HepG2 (cell line): ENCODE data around the gene ASTE1. TPM values are rescaled to one million over a fixed set of nuclear protein-coding genes. Genes with fewer than 3 reads are reported as not detected.
A peak's percentile ranks its signal among the peaks of the same experiment; 100 is the strongest.

Experiments
- ATAC-seq: fragments of 200-7000 bp; cut with Tn5 transposase; 3 replicates; pipeline ENCODE4 v1.9.1; 2020; ENCODE audit warnings: mild to moderate bottlenecking, moderate library complexity
- BruUV-seq: library from RNA; stranded (reverse); fragments of 400-500 nt; replicated peaks from 2 replicates; lab custom pipeline; 2021; lab: Mats Ljungman, UMichigan
- CTCF ChIA-PET: fragments of 300-600 bp; formaldehyde crosslinking; extraction: SDS; loops from one replicate; lab custom pipeline; 2021; ENCODE audit warnings: low total read pairs, inconsistent platforms, low intra/inter-chr PET ratio; lab: Yijun Ruan, JAX
- POLR2A ChIA-PET: fragments of 350-600 bp; sonication (Branson Sonifier 250); formaldehyde crosslinking; loops from one replicate; lab custom pipeline; 2020; ENCODE audit warnings: antibody characterized with exemption, inconsistent platforms; lab: Yijun Ruan, JAX
- DNase-seq: peaks from one replicate; pipeline ENCODE4 v3.0.0-alpha.2; 2015; ENCODE audit warnings: low spot score
- FAIRE-seq: peaks from 3 replicates; lab custom pipeline; 2011; peaks lifted over from hg19 to GRCh38; lab: Jason Lieb, UNC
- H2AFZ ChIP-seq: one replicate; pipeline ENCODE4 v1.6.1; 2011; ENCODE audit warnings: low read length, inconsistent platforms
- H3K27ac ChIP-seq: fragments of 300-600 bp; 3 replicates; pipeline ENCODE4 v1.8.0; 2011; ENCODE audit warnings: mixed run types, mild to moderate bottlenecking, mixed read lengths, low read length, inconsistent platforms; ENCODE audit not compliant: insufficient read depth; ENCODE audit errors: extremely low read length
- H3K27me3 ChIP-seq, 2 experiments: fragments of 200-600 bp in 1 of 2; 2 replicates in 1 of 2; 3 replicates in 1 of 2; pipeline versions ENCODE4 v1.6.0 to v1.8.0; 2011; ENCODE audit warnings: low read length in 2 of 2, mild to moderate bottlenecking in 2 of 2, moderate library complexity in 2 of 2, inconsistent platforms in 1 of 2; ENCODE audit not compliant: insufficient read depth in 2 of 2, control insufficient read depth in 1 of 2
- H3K36me3 ChIP-seq, 2 experiments: fragments of 200-600 bp in 1 of 2; replicated peaks in 1 of 2; 2 replicates in 1 of 2; 3 replicates in 1 of 2; pipeline versions ENCODE4 v1.5.1 to v1.8.0; 2011; ENCODE audit warnings: low read length in 2 of 2, inconsistent platforms in 1 of 2; ENCODE audit not compliant: insufficient read depth in 2 of 2, control insufficient read depth in 1 of 2
- H3K4me1 ChIP-seq: 2 replicates; pipeline ENCODE4 v1.5.1; 2012; ENCODE audit warnings: low read length, inconsistent platforms; ENCODE audit not compliant: insufficient read depth
- H3K4me2 ChIP-seq: 2 replicates; pipeline ENCODE4 v1.6.0; 2011; ENCODE audit warnings: low read depth, low read length, inconsistent platforms
- H3K4me3 ChIP-seq, 3 experiments: fragments of 200-600 bp in 1 of 3; sonication (generic), shearing (Covaris generic) in 1 of 3; replicated peaks in 1 of 3; 2 replicates each; pipeline ENCODE4 v1.5.1; 2011 to 2016; ENCODE audit warnings: low read length in 3 of 3, inconsistent platforms in 2 of 3, low read depth in 2 of 3, mild to moderate bottlenecking in 2 of 3, control low read depth in 1 of 3, mixed read lengths in 1 of 3; ENCODE audit not compliant: insufficient read depth in 1 of 3
- H3K79me2 ChIP-seq: one replicate; pipeline ENCODE4 v1.6.1; 2011; ENCODE audit warnings: low read length, inconsistent platforms; ENCODE audit not compliant: insufficient read depth
- H3K9ac ChIP-seq: 2 replicates; pipeline ENCODE4 v1.6.0; 2011; ENCODE audit warnings: mild to moderate bottlenecking, low read depth, low read length, inconsistent platforms; ENCODE audit not compliant: insufficient read depth
- H3K9me3 ChIP-seq: 2 replicates; pipeline ENCODE4 v1.5.1; 2012; ENCODE audit warnings: mild to moderate bottlenecking, low read length
- H4K20me1 ChIP-seq: 2 replicates; pipeline ENCODE4 v1.6.0; 2011; ENCODE audit warnings: inconsistent platforms, mild to moderate bottlenecking, low read length, moderate library complexity; ENCODE audit not compliant: insufficient read depth
- ATF7 ChIP-seq, 2 experiments: fragments of 450-650 bp in 1 of 2; sonication (generic) in 1 of 2; formaldehyde crosslinking in 1 of 2; IDR thresholded peaks; 2 replicates each; pipeline versions ENCODE4 v1.4.0 to v1.6.1; 2016 to 2020; ENCODE audit warnings: antibody characterized with exemption in 1 of 2, mild to moderate bottlenecking in 1 of 2, missing genetic modification reagents in 1 of 2
- CEBPB ChIP-seq: IDR thresholded peaks from 2 replicates; pipeline ENCODE4 v1.6.1; 2011; ENCODE audit warnings: low read depth, low read length, improper control_type of control experiment, borderline replicate concordance
- EED ChIP-seq: sonication (generic); formaldehyde crosslinking; IDR thresholded peaks from 2 replicates; pipeline ENCODE4 v1.5.0; 2020; ENCODE audit warnings: mild to moderate bottlenecking, missing genetic modification reagents
- SNAPC2 ChIP-seq: sonication (generic); formaldehyde crosslinking; IDR thresholded peaks from 2 replicates; pipeline ENCODE4 v1.8.1; 2022; ENCODE audit warnings: mild to moderate bottlenecking, missing genetic modification reagents
- THYN1 ChIP-seq: sonication (generic); formaldehyde crosslinking; IDR thresholded peaks from 2 replicates; pipeline ENCODE4 v1.8.1; 2023; ENCODE audit warnings: low read depth, mild to moderate bottlenecking, moderate library complexity, missing genetic modification reagents, borderline replicate concordance
- ZNF143 ChIP-seq: sonication (generic); formaldehyde crosslinking; IDR thresholded peaks from 2 replicates; pipeline ENCODE4 v1.4.0; 2020; ENCODE audit warnings: missing genetic modification reagents
- ZNF263 ChIP-seq: sonication (generic); formaldehyde crosslinking; IDR thresholded peaks from 2 replicates; pipeline ENCODE4 v1.4.0; 2020; ENCODE audit warnings: missing genetic modification reagents
- ZNF737 ChIP-seq: sonication (generic); formaldehyde crosslinking; IDR thresholded peaks from 2 replicates; pipeline ENCODE4 v1.5.0; 2020; ENCODE audit warnings: missing genetic modification reagents, mild to moderate bottlenecking, borderline replicate concordance
- ZNF766 ChIP-seq: sonication (generic); formaldehyde crosslinking; IDR thresholded peaks from 2 replicates; pipeline ENCODE4 v1.5.0; 2020; ENCODE audit warnings: missing genetic modification reagents, borderline replicate concordance
- ZNF768 ChIP-seq: sonication (generic); formaldehyde crosslinking; IDR thresholded peaks from 2 replicates; pipeline ENCODE4 v1.4.0; 2020; ENCODE audit warnings: missing genetic modification reagents
- WGBS: methylation state at CpG from one replicate; pipeline ENCODE4 v1.1.6; 2017; ENCODE audit warnings: low lambda C conversion rate; 5-methylcytosine and 5-hydroxymethylcytosine counted together
- in situ Hi-C: cut with HindIII; loops from 2 replicates; pipeline ENCODE4 v1.10.0; 2017; ENCODE audit warnings: low pct_unique_long_range_greater_than_20kb; ENCODE audit not compliant: extremely low pct_ligation_motif_present
- intact Hi-C: fragments of 100-400 bp; cut with micrococcal nuclease; formaldehyde crosslinking; loops from one replicate; pipeline ENCODE4 v1.10.0; 2022; ENCODE audit not compliant: unreplicated experiment
- polyA plus RNA-seq, 8 experiments: library from polyadenylated mRNA; depleted of rRNA in 3 of 8; stranded (reverse) in 7 of 8; unstranded in 1 of 8; fragments of >200 nt; fragmentation: Illumina TruSeq in 4 of 8; extraction: Trizol in 4 of 8; gene quantifications; 2 replicates each; pipeline versions ENCODE4 v1.2.1 to v1.2.3, GENCODE V29; 2011 to 2016; ENCODE audit warnings: low read depth in 4 of 8, missing spikeins in 1 of 8, mixed read lengths in 1 of 8; ENCODE audit not compliant: insufficient read depth in 1 of 8
- total RNA-seq, 5 experiments: library from RNA; depleted of rRNA; stranded (reverse); fragments of >200 nt; fragmentation: Illumina TruSeq; extraction: Trizol; gene quantifications; 2 replicates each; pipeline ENCODE4 v1.2.3, GENCODE V29; 2016; ENCODE audit warnings: low read depth in 1 of 5

The ASTE1 gene
- total and polyA plus RNA-seq, 2 of the 13 experiments (the other 11 are each of a cell fraction or from before 2014, with no cell fraction given), result 4.0 to 7.9 TPM

- FAIRE-seq (no peak), ATAC-seq (no peak), DNase-seq (no peak)
- Histone ChIP-seq H3K36me3 (peaks cover 3 to 16% of the 10 kb centered on the region in 2 experiments; a peak in 3 of 5 replicates), H3K4me3 (no peak overlapping the region), H3K79me2 (no peaks in the 10 kb centered on the region), H3K4me1 (no peaks in the 10 kb centered on the region), H3K9ac (no peak overlapping the region), H3K27ac (no peak overlapping the region), H4K20me1 (no peaks in the 10 kb centered on the region), H2AFZ (no peak overlapping the region), H3K4me2 (no peak overlapping the region), H3K27me3 (no peaks in the 10 kb centered on the region), H3K9me3 (no peaks in the 10 kb centered on the region)
- BruUV-seq, result no TSS peak
- TF ChIP-seq ZNF768, result no peak
- TF ChIP-seq ZNF143 (CRISPR knock-in tag), result no peak
- TF ChIP-seq SNAPC2 (CRISPR knock-in tag), result no peak
- TF ChIP-seq ZNF263 (CRISPR knock-in tag), result no peak
- no peak for TF ChIP-seq EED (CRISPR knock-in tag)
- intact Hi-C loops, result no loop called here
- ChIA-PET POLR2A (interaction anchor here (1.0 kb wide), 1 partner anchor 381 kb away, joined by 3 read pairs; the partner anchor contains the start of gene NUDT16), CTCF (no interaction called here)
- in situ Hi-C loops, result no loop called here
- 97% methylated on average over 1 of the region's 1 CpG for WGBS
Measured at GRCh38 chr3:131001071-131001470, 25.6 kb downstream of the ASTE1 start.

GRCh38 chr3:130997289-130997688, 29.3 kb downstream of the ASTE1 start:
- DNase-seq, result no peak
- Histone ChIP-seq H3K4me1 (no peaks in the 10 kb centered on the region), H3K27ac (no peak overlapping the region), H3K4me3 (no peak overlapping the region), H3K9ac (no peak overlapping the region), H3K27me3 (no peaks in the 10 kb centered on the region)
- intact Hi-C loops, result no loop called here
- FAIRE-seq, result no peak
- TF ChIP-seq THYN1 (CRISPR knock-in tag) (no peak), CEBPB (peak; percentile 62; the same call in 1 of the 2 replicates), ZNF766 (CRISPR knock-in tag) (no peak), ZNF737 (no peak), ATF7 (IDR thresholded peaks at IDR 0.05) (peak; percentile 14; the same call in 1 of the 2 replicates), ATF7 (CRISPR knock-in tag; IDR thresholded peaks at IDR 0.05) (no peak)
- TF ChIP-seq, all 625 proteins: peak for 2
- H3K4me2 ChIP-seq, result no peak overlapping the region
- ChIA-PET CTCF (no interaction called here), POLR2A (no interaction called here)
- peaks cover 3 to 18% of the 10 kb centered on the region in 2 experiments; a peak in 3 of 5 replicates for H3K36me3 ChIP-seq
- no peaks in the 10 kb centered on the region for H3K79me2 ChIP-seq
- no peak for ATAC-seq
- no peaks in the 10 kb centered on the region for H4K20me1 ChIP-seq
- no peaks in the 10 kb centered on the region for H3K9me3 ChIP-seq
- no TSS peak for BruUV-seq
- no peak overlapping the region for H2AFZ ChIP-seq
- WGBS, result 92% methylated on average over 7 of the region's 7 CpGs
- in situ Hi-C loops, result no loop called here
